SK-N-MC (cell line): Measurements from ENCODE around the gene MBTPS1.

ENCODE experiments used
- EZH2 ChIP-seq: fragments of 200-600 bp; sonication (generic); IDR thresholded peaks from one replicate; pipeline ENCODE4 v1.6.1; 2017; ENCODE audit warnings: antibody characterized with exemption
- POLR2AphosphoS5 ChIP-seq: IDR thresholded peaks from 2 replicates; pipeline ENCODE4 v1.6.1; 2012; ENCODE audit warnings: mild to moderate bottlenecking, low read depth, low read length, borderline replicate concordance

GRCh38 chr16:84086341-84086740, 30.4 kb downstream of the MBTPS1 start:
- no peak for TF ChIP-seq POLR2AphosphoS5
- no peak for TF ChIP-seq EZH2
